ENCODE data around the gene EIF1AD. TPM values are rescaled to one million over a fixed set of nuclear protein-coding genes. Genes with fewer than 3 reads are reported as not detected.

The EIF1AD gene
- total and polyA plus RNA-seq, 9 of the 15 experiments (the other 6 are each of a cell fraction or from before 2014, with no cell fraction given), result 50.1 to 98.8 (median 58.7) TPM

DNA sequence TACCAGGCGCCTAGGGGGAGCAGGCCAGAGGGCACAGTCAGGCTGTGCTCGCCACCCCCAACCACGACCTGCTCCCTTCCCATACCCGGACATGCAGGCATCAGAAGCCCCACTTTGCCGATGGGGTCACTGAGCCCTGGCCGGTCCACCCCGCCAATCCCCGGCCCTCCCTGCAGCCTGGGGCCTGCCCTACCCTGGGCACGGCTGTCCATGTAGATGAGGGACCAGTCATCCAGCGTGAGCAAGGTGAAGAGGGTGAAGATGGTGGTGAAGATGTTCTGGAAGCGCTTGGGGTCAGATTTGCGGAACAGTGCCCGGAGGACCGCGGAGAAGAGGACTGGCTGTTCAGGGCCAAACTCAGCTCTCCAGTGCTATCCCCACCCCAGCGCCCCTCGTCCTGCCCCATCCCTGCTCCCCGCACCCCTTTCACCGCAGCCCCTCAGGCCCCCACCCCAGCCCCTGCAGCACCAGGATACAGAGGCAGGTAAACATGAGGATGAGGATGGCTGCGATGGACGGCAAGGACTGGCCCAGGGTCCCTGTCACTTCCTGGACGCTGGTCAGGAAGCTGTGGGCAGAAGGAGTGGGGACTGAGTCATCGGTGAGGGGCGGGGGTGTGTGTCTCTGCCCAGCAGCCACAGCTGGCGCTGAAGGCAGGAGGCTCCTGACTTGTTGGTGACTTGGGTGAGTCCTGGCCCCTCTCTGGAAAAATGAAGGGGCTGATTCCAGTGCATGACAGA lies 18.8 kb upstream of the EIF1AD start (continued):
- TF ChIP-seq, protein P1, sequence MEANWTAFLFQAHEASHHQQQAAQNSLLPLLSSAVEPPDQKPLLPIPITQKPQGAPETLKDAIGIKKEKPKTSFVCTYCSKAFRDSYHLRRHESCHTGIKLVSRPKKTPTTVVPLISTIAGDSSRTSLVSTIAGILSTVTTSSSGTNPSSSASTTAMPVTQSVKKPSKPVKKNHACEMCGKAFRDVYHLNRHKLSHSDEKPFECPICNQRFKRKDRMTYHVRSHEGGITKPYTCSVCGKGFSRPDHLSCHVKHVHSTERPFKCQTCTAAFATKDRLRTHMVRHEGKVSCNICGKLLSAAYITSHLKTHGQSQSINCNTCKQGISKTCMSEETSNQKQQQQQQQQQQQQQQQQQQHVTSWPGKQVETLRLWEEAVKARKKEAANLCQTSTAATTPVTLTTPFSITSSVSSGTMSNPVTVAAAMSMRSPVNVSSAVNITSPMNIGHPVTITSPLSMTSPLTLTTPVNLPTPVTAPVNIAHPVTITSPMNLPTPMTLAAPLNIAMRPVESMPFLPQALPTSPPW (CRISPR knock-in tag; IDR thresholded peaks at IDR 0.05), result peak; percentile 89
- TF ChIP-seq, protein P2, sequence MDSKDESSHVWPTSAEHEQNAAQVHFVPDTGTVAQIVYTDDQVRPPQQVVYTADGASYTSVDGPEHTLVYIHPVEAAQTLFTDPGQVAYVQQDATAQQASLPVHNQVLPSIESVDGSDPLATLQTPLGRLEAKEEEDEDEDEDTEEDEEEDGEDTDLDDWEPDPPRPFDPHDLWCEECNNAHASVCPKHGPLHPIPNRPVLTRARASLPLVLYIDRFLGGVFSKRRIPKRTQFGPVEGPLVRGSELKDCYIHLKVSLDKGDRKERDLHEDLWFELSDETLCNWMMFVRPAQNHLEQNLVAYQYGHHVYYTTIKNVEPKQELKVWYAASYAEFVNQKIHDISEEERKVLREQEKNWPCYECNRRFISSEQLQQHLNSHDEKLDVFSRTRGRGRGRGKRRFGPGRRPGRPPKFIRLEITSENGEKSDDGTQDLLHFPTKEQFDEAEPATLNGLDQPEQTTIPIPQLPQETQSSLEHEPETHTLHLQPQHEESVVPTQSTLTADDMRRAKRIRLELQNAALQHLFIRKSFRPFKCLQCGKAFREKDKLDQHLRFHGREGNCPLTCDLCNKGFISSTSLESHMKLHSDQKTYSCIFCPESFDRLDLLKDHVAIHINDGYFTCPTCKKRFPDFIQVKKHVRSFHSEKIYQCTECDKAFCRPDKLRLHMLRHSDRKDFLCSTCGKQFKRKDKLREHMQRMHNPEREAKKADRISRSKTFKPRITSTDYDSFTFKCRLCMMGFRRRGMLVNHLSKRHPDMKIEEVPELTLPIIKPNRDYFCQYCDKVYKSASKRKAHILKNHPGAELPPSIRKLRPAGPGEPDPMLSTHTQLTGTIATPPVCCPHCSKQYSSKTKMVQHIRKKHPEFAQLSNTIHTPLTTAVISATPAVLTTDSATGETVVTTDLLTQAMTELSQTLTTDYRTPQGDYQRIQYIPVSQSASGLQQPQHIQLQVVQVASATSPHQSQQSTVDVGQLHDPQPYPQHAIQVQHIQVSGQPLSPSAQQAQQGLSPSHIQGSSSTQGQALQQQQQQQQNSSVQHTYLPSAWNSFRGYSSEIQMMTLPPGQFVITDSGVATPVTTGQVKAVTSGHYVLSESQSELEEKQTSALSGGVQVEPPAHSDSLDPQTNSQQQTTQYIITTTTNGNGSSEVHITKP (IDR thresholded peaks at IDR 0.05; ENCODE audit: partially characterized antibody), result peak; percentile 73
- TF ChIP-seq, protein P3, sequence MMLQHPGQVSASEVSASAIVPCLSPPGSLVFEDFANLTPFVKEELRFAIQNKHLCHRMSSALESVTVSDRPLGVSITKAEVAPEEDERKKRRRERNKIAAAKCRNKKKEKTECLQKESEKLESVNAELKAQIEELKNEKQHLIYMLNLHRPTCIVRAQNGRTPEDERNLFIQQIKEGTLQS (IDR thresholded peaks at IDR 0.05), result peak; percentile 87
- TF ChIP-seq, protein P3 (CRISPR knock-in tag; conservative IDR thresholded peaks at IDR 0.05), result no peak
- TF ChIP-seq, protein P4, sequence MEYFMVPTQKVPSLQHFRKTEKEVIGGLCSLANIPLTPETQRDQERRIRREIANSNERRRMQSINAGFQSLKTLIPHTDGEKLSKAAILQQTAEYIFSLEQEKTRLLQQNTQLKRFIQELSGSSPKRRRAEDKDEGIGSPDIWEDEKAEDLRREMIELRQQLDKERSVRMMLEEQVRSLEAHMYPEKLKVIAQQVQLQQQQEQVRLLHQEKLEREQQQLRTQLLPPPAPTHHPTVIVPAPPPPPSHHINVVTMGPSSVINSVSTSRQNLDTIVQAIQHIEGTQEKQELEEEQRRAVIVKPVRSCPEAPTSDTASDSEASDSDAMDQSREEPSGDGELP (CRISPR knock-in tag; IDR thresholded peaks at IDR 0.05; ENCODE audit: borderline replicate concordance), result peak; percentile 88
- peak; percentile 54 for TF ChIP-seq NEUROD1 (IDR thresholded peaks at IDR 0.05; ENCODE audit: borderline replicate concordance, low read depth, low read length, partially characterized antibody)
- TF ChIP-seq, protein P5, sequence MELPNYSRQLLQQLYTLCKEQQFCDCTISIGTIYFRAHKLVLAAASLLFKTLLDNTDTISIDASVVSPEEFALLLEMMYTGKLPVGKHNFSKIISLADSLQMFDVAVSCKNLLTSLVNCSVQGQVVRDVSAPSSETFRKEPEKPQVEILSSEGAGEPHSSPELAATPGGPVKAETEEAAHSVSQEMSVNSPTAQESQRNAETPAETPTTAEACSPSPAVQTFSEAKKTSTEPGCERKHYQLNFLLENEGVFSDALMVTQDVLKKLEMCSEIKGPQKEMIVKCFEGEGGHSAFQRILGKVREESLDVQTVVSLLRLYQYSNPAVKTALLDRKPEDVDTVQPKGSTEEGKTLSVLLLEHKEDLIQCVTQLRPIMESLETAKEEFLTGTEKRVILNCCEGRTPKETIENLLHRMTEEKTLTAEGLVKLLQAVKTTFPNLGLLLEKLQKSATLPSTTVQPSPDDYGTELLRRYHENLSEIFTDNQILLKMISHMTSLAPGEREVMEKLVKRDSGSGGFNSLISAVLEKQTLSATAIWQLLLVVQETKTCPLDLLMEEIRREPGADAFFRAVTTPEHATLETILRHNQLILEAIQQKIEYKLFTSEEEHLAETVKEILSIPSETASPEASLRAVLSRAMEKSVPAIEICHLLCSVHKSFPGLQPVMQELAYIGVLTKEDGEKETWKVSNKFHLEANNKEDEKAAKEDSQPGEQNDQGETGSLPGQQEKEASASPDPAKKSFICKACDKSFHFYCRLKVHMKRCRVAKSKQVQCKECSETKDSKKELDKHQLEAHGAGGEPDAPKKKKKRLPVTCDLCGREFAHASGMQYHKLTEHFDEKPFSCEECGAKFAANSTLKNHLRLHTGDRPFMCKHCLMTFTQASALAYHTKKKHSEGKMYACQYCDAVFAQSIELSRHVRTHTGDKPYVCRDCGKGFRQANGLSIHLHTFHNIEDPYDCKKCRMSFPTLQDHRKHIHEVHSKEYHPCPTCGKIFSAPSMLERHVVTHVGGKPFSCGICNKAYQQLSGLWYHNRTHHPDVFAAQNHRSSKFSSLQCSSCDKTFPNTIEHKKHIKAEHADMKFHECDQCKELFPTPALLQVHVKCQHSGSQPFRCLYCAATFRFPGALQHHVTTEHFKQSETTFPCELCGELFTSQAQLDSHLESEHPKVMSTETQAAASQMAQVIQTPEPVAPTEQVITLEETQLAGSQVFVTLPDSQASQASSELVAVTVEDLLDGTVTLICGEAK (IDR thresholded peaks at IDR 0.05), result no peak
- TF ChIP-seq, protein P5 (CRISPR knock-in tag; IDR thresholded peaks at IDR 0.05), result no peak
- peak; percentile 68; the same call in 1 of the 2 replicates for TF ChIP-seq MYNN (IDR thresholded peaks at IDR 0.05)
- TF ChIP-seq MYNN (CRISPR knock-in tag; IDR thresholded peaks at IDR 0.05), result no peak

All from K562 (cell line).